Measurements from ENCODE around the gene SCGB1A1.

DNA sequence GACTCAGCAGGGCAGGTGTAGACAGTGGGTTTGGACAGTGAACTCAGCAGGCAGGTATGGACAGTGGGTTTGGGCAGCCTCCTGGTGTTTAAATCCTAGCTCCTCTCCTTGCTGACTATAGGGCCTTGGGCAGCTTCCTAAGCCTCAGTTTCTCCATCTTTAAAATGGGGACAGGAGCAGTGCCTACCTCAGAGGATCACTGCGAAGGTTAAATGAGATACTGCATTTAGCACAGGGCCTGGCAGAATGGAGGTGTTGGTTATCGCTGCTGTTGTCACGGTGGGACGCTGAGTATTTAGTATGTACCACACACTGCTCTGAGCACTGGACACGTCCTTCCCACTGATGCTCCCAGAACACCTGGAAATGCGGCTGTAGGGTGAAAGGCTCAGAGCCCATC, 14.4 kb upstream of the SCGB1A1 start:
- TF ChIP-seq, protein P1, sequence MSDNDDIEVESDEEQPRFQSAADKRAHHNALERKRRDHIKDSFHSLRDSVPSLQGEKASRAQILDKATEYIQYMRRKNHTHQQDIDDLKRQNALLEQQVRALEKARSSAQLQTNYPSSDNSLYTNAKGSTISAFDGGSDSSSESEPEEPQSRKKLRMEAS (IDR thresholded peaks at IDR 0.05; ENCODE audit: low read depth, low read length) = no peak
- TF ChIP-seq, protein P2, sequence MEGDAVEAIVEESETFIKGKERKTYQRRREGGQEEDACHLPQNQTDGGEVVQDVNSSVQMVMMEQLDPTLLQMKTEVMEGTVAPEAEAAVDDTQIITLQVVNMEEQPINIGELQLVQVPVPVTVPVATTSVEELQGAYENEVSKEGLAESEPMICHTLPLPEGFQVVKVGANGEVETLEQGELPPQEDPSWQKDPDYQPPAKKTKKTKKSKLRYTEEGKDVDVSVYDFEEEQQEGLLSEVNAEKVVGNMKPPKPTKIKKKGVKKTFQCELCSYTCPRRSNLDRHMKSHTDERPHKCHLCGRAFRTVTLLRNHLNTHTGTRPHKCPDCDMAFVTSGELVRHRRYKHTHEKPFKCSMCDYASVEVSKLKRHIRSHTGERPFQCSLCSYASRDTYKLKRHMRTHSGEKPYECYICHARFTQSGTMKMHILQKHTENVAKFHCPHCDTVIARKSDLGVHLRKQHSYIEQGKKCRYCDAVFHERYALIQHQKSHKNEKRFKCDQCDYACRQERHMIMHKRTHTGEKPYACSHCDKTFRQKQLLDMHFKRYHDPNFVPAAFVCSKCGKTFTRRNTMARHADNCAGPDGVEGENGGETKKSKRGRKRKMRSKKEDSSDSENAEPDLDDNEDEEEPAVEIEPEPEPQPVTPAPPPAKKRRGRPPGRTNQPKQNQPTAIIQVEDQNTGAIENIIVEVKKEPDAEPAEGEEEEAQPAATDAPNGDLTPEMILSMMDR (IDR thresholded peaks at IDR 0.05; ENCODE audit: low read depth, low read length) = no peak
